Measurements from ENCODE around the gene CDH22. TPM values are rescaled to one million over a fixed set of nuclear protein-coding genes. Genes with fewer than 3 reads are reported as not detected.

Gene CDH22
- total and polyA plus RNA-seq, 9 of the 15 experiments (the other 6 are each of a cell fraction or from before 2014, with no cell fraction given): 0.07 to 0.08 TPM; not detected in 7

DNA sequence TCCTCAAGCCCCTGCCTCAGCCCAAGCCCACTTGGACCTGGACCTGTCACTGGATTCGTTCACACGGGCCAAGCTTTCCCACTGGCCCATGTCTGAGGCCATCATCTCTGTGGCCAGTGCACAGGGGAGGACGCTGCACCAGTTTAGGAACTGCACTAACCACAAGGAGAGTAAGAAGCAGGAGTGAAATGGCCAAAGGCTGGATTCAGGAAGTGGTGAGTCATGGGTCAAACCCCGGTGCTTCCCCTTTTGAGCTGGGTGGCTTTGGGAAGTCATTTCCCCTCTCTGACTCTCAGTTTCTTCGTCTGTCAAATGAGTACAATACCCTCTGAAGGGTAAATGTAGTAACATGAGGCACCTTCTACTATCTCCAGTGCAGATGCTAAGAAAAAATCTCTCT lies 102.3 kb downstream of the CDH22 start (continued):
- TF ChIP-seq FOSL1 (tag; conservative IDR thresholded peaks at IDR 0.05): peak; percentile 93
- TF ChIP-seq ZNF263 (CRISPR knock-in tag; IDR thresholded peaks at IDR 0.05; ENCODE audit: borderline replicate concordance): peak; percentile 82
- TF ChIP-seq RCOR1 (IDR thresholded peaks at IDR 0.05; ENCODE audit: borderline replicate concordance in 1 of 2, low read depth in 2 of 2, low read length in 2 of 2): peak; percentile 40 to 79; a peak in 1 of 4 replicates
- TF ChIP-seq CBX1 (IDR thresholded peaks at IDR 0.05; ENCODE audit: low read depth): peak; percentile 95; the same call in 1 of the 2 replicates
- TF ChIP-seq ELF1 (tag; IDR thresholded peaks at IDR 0.05): peak; percentile 79
- TF ChIP-seq ZNF24 (IDR thresholded peaks at IDR 0.05): peak; percentile 29; the same call in 1 of the 2 replicates
- peak; percentile 51; the same call in 1 of the 2 replicates for TF ChIP-seq MAFF (IDR thresholded peaks at IDR 0.05; ENCODE audit: low read length)
- TF ChIP-seq ETV6 (IDR thresholded peaks at IDR 0.05; ENCODE audit: borderline replicate concordance in 1 of 2, low read depth in 2 of 2, low read length in 1 of 2): peak in 1 of 2 experiments; percentile 67; a peak in 3 of 4 replicates
- no peak for TF ChIP-seq ETV6 (CRISPR knock-in tag; IDR thresholded peaks at IDR 0.05; ENCODE audit: borderline replicate concordance)
- TF ChIP-seq SMARCE1 (IDR thresholded peaks at IDR 0.05): peak; percentile 79
- TF ChIP-seq U2AF1 (optimal IDR thresholded peaks at IDR 0.05; ENCODE audit: low read depth, low read length): no peak
- TF ChIP-seq ZNF384 (IDR thresholded peaks at IDR 0.05; ENCODE audit: low read depth, low read length): no peak
- 0 out of 2 replicates have a peak, but pooled peaks have one; percentile 33 for TF ChIP-seq HMBOX1 (IDR thresholded peaks at IDR 0.05)
- peak; percentile 51; the same call in 1 of the 2 replicates for TF ChIP-seq HDAC2 (IDR thresholded peaks at IDR 0.05)
- TF ChIP-seq SMARCA4 (IDR thresholded peaks at IDR 0.05): peak; percentile 69; the same call in 1 of the 2 replicates
- TF ChIP-seq PCBP2 (IDR thresholded peaks at IDR 0.05; ENCODE audit: low read depth, low read length, poor library complexity, severe bottlenecking): no peak
- TF ChIP-seq SMARCA5 (IDR thresholded peaks at IDR 0.05): peak; percentile 76; the same call in 1 of the 2 replicates
- peak; percentile 93 for TF ChIP-seq RBM25 (IDR thresholded peaks at IDR 0.05; ENCODE audit: low read depth, low read length, severe bottlenecking)
- no peak for TF ChIP-seq BMI1 (IDR thresholded peaks at IDR 0.05; ENCODE audit: low read length)
- TF ChIP-seq ARID1B (IDR thresholded peaks at IDR 0.05): peak; percentile 55; the same call in 1 of the 2 replicates
- TF ChIP-seq SPI1 (IDR thresholded peaks at IDR 0.05; ENCODE audit: borderline replicate concordance, low read depth, low read length): peak; percentile 97
- TF ChIP-seq GMEB1 (CRISPR knock-in tag; IDR thresholded peaks at IDR 0.05): 0 out of 2 replicates have a peak, but pooled peaks have one; percentile 6
- TF ChIP-seq ZBTB33 (CRISPR knock-in tag; IDR thresholded peaks at IDR 0.05): no peak
- TF ChIP-seq CTBP1 (IDR thresholded peaks at IDR 0.05; ENCODE audit: borderline replicate concordance): peak; percentile 68; the same call in 1 of the 2 replicates
- TF ChIP-seq ZSCAN32 (CRISPR knock-in tag; IDR thresholded peaks at IDR 0.05): 0 out of 2 replicates have a peak, but pooled peaks have one; percentile 51
- peak; percentile 41 to 71; a peak in 3 of 4 replicates for TF ChIP-seq KDM1A (IDR thresholded peaks at IDR 0.05)
- TF ChIP-seq SMAD4 (CRISPR knock-in tag; conservative IDR thresholded peaks at IDR 0.05): 0 out of 2 replicates have a peak, but pooled peaks have one; percentile 41
